HG03520 (cell line): ENCODE measurements around the gene KLK10.

Experiments
- ATAC-seq: cut with Tn5 transposase; IDR thresholded peaks from one replicate; pipeline ENCODE4 v1.9.1; 2021; ENCODE audit warnings: mild to moderate bottlenecking, moderate library complexity; ENCODE audit not compliant: unreplicated experiment

The KLK10 gene

GRCh38 chr19:51027126-51027806 is 7.8 kb upstream of the KLK10 start:
- ATAC-seq = no peak

GRCh38 chr19:51026554-51026831 is 7.0 kb upstream of the KLK10 start, which contains the start of gene KLK11:
Gene KLK11 (minus strand): TSS chr19:51026616. CDS start chr19:51025631, 985 bp downstream.
- ATAC-seq = no peak

- no peak for ATAC-seq
Observed at GRCh38 chr19:51025809-51026553, 6.5 kb upstream of the KLK10 start.

- no peak for ATAC-seq
Observed at GRCh38 chr19:51025401-51025800, 5.9 kb upstream of the KLK10 start.

- ATAC-seq = no peak
Observed at GRCh38 chr19:51024924-51025323, 5.4 kb upstream of the KLK10 start.

GRCh38 chr19:51023946-51024345 is 4.4 kb upstream of the KLK10 start:
- no peak for ATAC-seq

- ATAC-seq = no peak
Observed at GRCh38 chr19:51022526-51022925, 3.0 kb upstream of the KLK10 start.

GRCh38 chr19:51020988-51021651 is 1.6 kb upstream of the KLK10 start:
- ATAC-seq = no peak

GRCh38 chr19:51018745-51019543 is 565 bp downstream of the KLK10 start:
- ATAC-seq = no peak

GRCh38 chr19:51016798-51017683 is 2.5 kb downstream of the KLK10 start:
- no peak for ATAC-seq

GRCh38 chr19:51015691-51016267 is 3.7 kb downstream of the KLK10 start:
- no peak for ATAC-seq

GRCh38 chr19:51014242-51014641 is 5.3 kb downstream of the KLK10 start:
- no peak for ATAC-seq

- no peak for ATAC-seq
Observed at GRCh38 chr19:51012661-51013190, 6.8 kb downstream of the KLK10 start.

- no peak for ATAC-seq
Observed at GRCh38 chr19:51010066-51010795, 9.3 kb downstream of the KLK10 start.

GRCh38 chr19:51009061-51009891 is 10.2 kb downstream of the KLK10 start:
- no peak for ATAC-seq

GRCh38 chr19:51007488-51007887 is 12.0 kb downstream of the KLK10 start:
- no peak for ATAC-seq

GRCh38 chr19:51006406-51006805 is 13.1 kb downstream of the KLK10 start:
- ATAC-seq = no peak

GRCh38 chr19:51005248-51005647 is 14.3 kb downstream of the KLK10 start:
- ATAC-seq = no peak
